ENCODE measurements around the gene IGHMBP2.

GRCh38 chr11:68934666-68935065 lies 31.0 kb downstream of the IGHMBP2 start:
- TF ChIP-seq, protein P1, sequence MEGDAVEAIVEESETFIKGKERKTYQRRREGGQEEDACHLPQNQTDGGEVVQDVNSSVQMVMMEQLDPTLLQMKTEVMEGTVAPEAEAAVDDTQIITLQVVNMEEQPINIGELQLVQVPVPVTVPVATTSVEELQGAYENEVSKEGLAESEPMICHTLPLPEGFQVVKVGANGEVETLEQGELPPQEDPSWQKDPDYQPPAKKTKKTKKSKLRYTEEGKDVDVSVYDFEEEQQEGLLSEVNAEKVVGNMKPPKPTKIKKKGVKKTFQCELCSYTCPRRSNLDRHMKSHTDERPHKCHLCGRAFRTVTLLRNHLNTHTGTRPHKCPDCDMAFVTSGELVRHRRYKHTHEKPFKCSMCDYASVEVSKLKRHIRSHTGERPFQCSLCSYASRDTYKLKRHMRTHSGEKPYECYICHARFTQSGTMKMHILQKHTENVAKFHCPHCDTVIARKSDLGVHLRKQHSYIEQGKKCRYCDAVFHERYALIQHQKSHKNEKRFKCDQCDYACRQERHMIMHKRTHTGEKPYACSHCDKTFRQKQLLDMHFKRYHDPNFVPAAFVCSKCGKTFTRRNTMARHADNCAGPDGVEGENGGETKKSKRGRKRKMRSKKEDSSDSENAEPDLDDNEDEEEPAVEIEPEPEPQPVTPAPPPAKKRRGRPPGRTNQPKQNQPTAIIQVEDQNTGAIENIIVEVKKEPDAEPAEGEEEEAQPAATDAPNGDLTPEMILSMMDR (IDR thresholded peaks at IDR 0.05) = no peak
- no peak for TF ChIP-seq POLR2A (IDR thresholded peaks at IDR 0.05)
